ENCODE results near the gene NCAPG2. TPM values are rescaled to one million over a fixed set of nuclear protein-coding genes. Genes with fewer than 3 reads are reported as not detected.

The NCAPG2 gene
- total RNA-seq, 2 donors from 2014 or later: 0.66 to 8.8 TPM

GRCh38 chr7:158731761-158732160, 27.2 kb upstream of the NCAPG2 start:
- intact Hi-C loops (cut with DNase I): no loop called here
- no peak for TF ChIP-seq POLR2A (IDR thresholded peaks at IDR 0.05)
- Histone ChIP-seq H3K36me3 (replicated peaks in 1 of 2; ENCODE audit: insufficient read depth in 1 of 2, low read depth in 2 of 2) (peaks cover 0 to 17% of the 10 kb centered on the region in 2 donors), H3K4me3 (no peak overlapping the region), H3K27ac (no peak overlapping the region), H3K27me3 (no peaks in the 10 kb centered on the region), H3K9me3 (no peaks in the 10 kb centered on the region), H3K4me1 (no peaks in the 10 kb centered on the region)
- DNase-seq (no peak), ATAC-seq (no peak)
- WGBS, 2 donors: 86 to 92% methylated on average over 6 of the region's 6 CpGs

GRCh38 chr7:158730383-158731346, 26.1 kb upstream of the NCAPG2 start:
- Histone ChIP-seq H3K27ac (no peak overlapping the region), H3K4me3 (no peak overlapping the region), H3K27me3 (no peaks in the 10 kb centered on the region), H3K9me3 (no peaks in the 10 kb centered on the region), H3K4me1 (no peaks in the 10 kb centered on the region), H3K36me3 (replicated peaks in 1 of 2; ENCODE audit: insufficient read depth in 1 of 2, low read depth in 2 of 2) (peaks cover 0 to 12% of the 10 kb centered on the region in 2 donors)
- DNase-seq: no peak
- 73 to 76% methylated on average over 23 of the region's 23 CpGs for WGBS, 2 donors
- intact Hi-C loops (cut with DNase I): no loop called here
- no peak for ATAC-seq
- TF ChIP-seq CTCF (IDR thresholded peaks at IDR 0.05) (no peak), POLR2A (IDR thresholded peaks at IDR 0.05) (no peak)

GRCh38 chr7:158729646-158730382, 25.2 kb upstream of the NCAPG2 start:
- Histone ChIP-seq H3K4me3 (no peak overlapping the region), H3K9me3 (no peaks in the 10 kb centered on the region), H3K27me3 (no peaks in the 10 kb centered on the region), H3K36me3 (replicated peaks in 1 of 2; ENCODE audit: insufficient read depth in 1 of 2, low read depth in 2 of 2) (peaks cover 0 to 6% of the 10 kb centered on the region in 2 donors), H3K4me1 (no peaks in the 10 kb centered on the region), H3K27ac (no peak overlapping the region)
- DNase-seq (no peak), ATAC-seq (no peak)
- no peak for TF ChIP-seq CTCF (IDR thresholded peaks at IDR 0.05)
- TF ChIP-seq POLR2A (IDR thresholded peaks at IDR 0.05): no peak
- WGBS, 2 donors: 92 to 93% methylated on average over 7 of the region's 7 CpGs
- intact Hi-C loops (cut with DNase I): no loop called here

- TF ChIP-seq POLR2A (IDR thresholded peaks at IDR 0.05) (no peak), CTCF (IDR thresholded peaks at IDR 0.05) (no peak)
- 90 to 91% methylated on average over 14 to 16 of the region's 16 CpGs for WGBS, 2 donors
- Histone ChIP-seq H3K27ac (no peak overlapping the region), H3K36me3 (replicated peaks in 1 of 2; ENCODE audit: insufficient read depth in 1 of 2, low read depth in 2 of 2) (peaks cover 0 to 2% of the 10 kb centered on the region in 2 donors), H3K27me3 (no peaks in the 10 kb centered on the region), H3K9me3 (no peaks in the 10 kb centered on the region), H3K4me1 (no peaks in the 10 kb centered on the region), H3K4me3 (no peak overlapping the region)
- DNase-seq (no peak), ATAC-seq (no peak)
- intact Hi-C loops (cut with DNase I): no loop called here
Observed at GRCh38 chr7:158728911-158729645, 24.5 kb upstream of the NCAPG2 start.

GRCh38 chr7:158727690-158728089, 23.1 kb upstream of the NCAPG2 start:
- TF ChIP-seq POLR2A (IDR thresholded peaks at IDR 0.05): no peak
- no peak for TF ChIP-seq CTCF (IDR thresholded peaks at IDR 0.05)

More at GRCh38 chr7:158727690-158728089, 23.1 kb upstream of the NCAPG2 start:
- Histone ChIP-seq H3K27ac (no peak overlapping the region), H3K4me3 (no peak overlapping the region), H3K4me1 (no peaks in the 10 kb centered on the region), H3K36me3 (replicated peaks in 1 of 2; ENCODE audit: insufficient read depth in 1 of 2, low read depth in 2 of 2) (no peaks in the 10 kb centered on the region), H3K9me3 (no peaks in the 10 kb centered on the region), H3K27me3 (no peaks in the 10 kb centered on the region)
- no peak for ATAC-seq
- WGBS, 2 donors: 95 to 98% methylated on average over 5 of the region's 5 CpGs
- intact Hi-C loops (cut with DNase I): no loop called here
- DNase-seq: no peak

All from body of pancreas (tissue), 4 donors.